Neural cell (in vitro differentiated cells): ENCODE data around the gene SLC25A18. TPM values are rescaled to one million over a fixed set of nuclear protein-coding genes. Genes with fewer than 3 reads are reported as not detected.

Experiments used
- H2AFZ ChIP-seq: fragments of 200-600, 300-800 bp; sonication (generic), shearing (Covaris generic); 2 replicates; pipeline ENCODE4 v1.6.0; 2014; ENCODE audit warnings: low read depth, mild to moderate bottlenecking, antibody characterized with exemption, low read length, moderate library complexity
- H3F3A ChIP-seq: fragments of 200-600 bp; shearing (Covaris generic); 2 replicates; pipeline ENCODE4 v1.6.1; 2016; ENCODE audit warnings: mild to moderate bottlenecking, moderate library complexity, mixed read lengths, antibody characterized with exemption, low read length; ENCODE audit not compliant: insufficient read depth, poor library complexity, severe bottlenecking
- H3K27ac ChIP-seq: fragments of 200-600, 300-800 bp; sonication (generic), shearing (Covaris generic); 2 replicates; pipeline ENCODE4 v1.5.1; 2014; ENCODE audit warnings: mild to moderate bottlenecking, low read length, moderate library complexity
- H3K27me3 ChIP-seq: fragments of 300-800, 200-600 bp; sonication (generic), shearing (Covaris generic); 2 replicates; pipeline ENCODE4 v1.6.0; 2014; ENCODE audit warnings: mild to moderate bottlenecking, low read depth, low read length, moderate library complexity; ENCODE audit not compliant: insufficient read depth
- H3K36me3 ChIP-seq: fragments of 300-800, 200-600 bp; sonication (generic), shearing (Covaris generic); 2 replicates; pipeline ENCODE4 v1.5.1; 2014; ENCODE audit warnings: mild to moderate bottlenecking, antibody characterized with exemption, low read length, moderate library complexity; ENCODE audit not compliant: insufficient read depth
- H3K4me2 ChIP-seq: fragments of 300-800, 200-600 bp; sonication (generic), shearing (Covaris generic); 2 replicates; pipeline ENCODE4 v1.6.0; 2014; ENCODE audit warnings: mild to moderate bottlenecking, low read length
- H3K4me3 ChIP-seq: fragments of 300-800, 200-600 bp; sonication (generic), shearing (Covaris generic); 2 replicates; pipeline ENCODE4 v1.5.1; 2014; ENCODE audit warnings: mild to moderate bottlenecking, low read length, moderate library complexity
- H3K79me2 ChIP-seq: fragments of 200-600 bp; shearing (Covaris generic); replicated peaks from 2 replicates; pipeline ENCODE4 v1.6.0; 2014; ENCODE audit warnings: mild to moderate bottlenecking, low read length, moderate library complexity; ENCODE audit not compliant: insufficient read depth
- H3K9ac ChIP-seq: fragments of 300-800, 200-600 bp; sonication (generic), shearing (Covaris generic); 2 replicates; pipeline ENCODE4 v1.6.1; 2016; ENCODE audit warnings: mild to moderate bottlenecking, low read length, mixed read lengths
- H3K9me2 ChIP-seq: fragments of 200-600 bp; shearing (Covaris generic); 2 replicates; pipeline ENCODE4 v1.6.1; 2016; ENCODE audit warnings: mild to moderate bottlenecking, low read length, mixed read lengths; ENCODE audit not compliant: insufficient read depth
- H3K9me3 ChIP-seq: fragments of 200-600, 300-800 bp; sonication (generic), shearing (Covaris generic); 2 replicates; pipeline ENCODE4 v1.6.1; 2016; ENCODE audit warnings: mild to moderate bottlenecking, mixed run types, low read length, moderate library complexity, mixed read lengths
- H4K20me1 ChIP-seq: fragments of 200-600 bp; shearing (Covaris generic); 2 replicates; pipeline ENCODE4 v1.6.1; 2016; ENCODE audit warnings: mild to moderate bottlenecking, mixed run types; ENCODE audit not compliant: insufficient read depth
- CTCF ChIP-seq: fragments of 450-650 bp; IDR thresholded peaks from 2 replicates; pipeline ENCODE4 v1.5.1; 2014; ENCODE audit warnings: antibody characterized with exemption, mild to moderate bottlenecking, moderate library complexity; ENCODE audit not compliant: poor library complexity, severe bottlenecking
- EP300 ChIP-seq: fragments of 450-650 bp; conservative IDR thresholded peaks from 2 replicates; pipeline ENCODE4 v1.6.1; 2014; ENCODE audit warnings: antibody characterized with exemption, mild to moderate bottlenecking, moderate library complexity; ENCODE audit not compliant: poor library complexity, severe bottlenecking
- EZH2 ChIP-seq: fragments of 200-600, 300-800 bp; shearing (Covaris generic), sonication (generic); IDR thresholded peaks from 2 replicates; pipeline ENCODE4 v1.6.1; 2014; ENCODE audit warnings: antibody characterized with exemption, low read length, borderline replicate concordance, mild to moderate bottlenecking; ENCODE audit not compliant: insufficient read depth, poor library complexity, severe bottlenecking
- MXI1 ChIP-seq: fragments of 450-650 bp; conservative IDR thresholded peaks from 2 replicates; pipeline ENCODE4 v1.6.1; 2014; ENCODE audit warnings: antibody characterized with exemption, mild to moderate bottlenecking; ENCODE audit not compliant: poor library complexity, severe bottlenecking
- POLR2AphosphoS5 ChIP-seq: IDR thresholded peaks from 2 replicates; pipeline ENCODE4 v1.6.1; 2012
- RAD21 ChIP-seq: fragments of 450-650 bp; conservative IDR thresholded peaks from 2 replicates; pipeline ENCODE4 v1.6.1; 2014; ENCODE audit warnings: antibody characterized with exemption, mild to moderate bottlenecking, moderate library complexity
- REST ChIP-seq: IDR thresholded peaks from 2 replicates; pipeline ENCODE4 v1.6.1; 2012; ENCODE audit warnings: borderline replicate concordance
- SMC3 ChIP-seq: fragments of 450-650 bp; conservative IDR thresholded peaks from 2 replicates; pipeline ENCODE4 v1.6.1; 2014; ENCODE audit warnings: antibody characterized with exemption, mild to moderate bottlenecking, moderate library complexity; ENCODE audit not compliant: poor library complexity
- TAF1 ChIP-seq: IDR thresholded peaks from 2 replicates; pipeline ENCODE4 v1.6.1; 2012; ENCODE audit warnings: low read depth
- polyA plus RNA-seq: library from polyadenylated mRNA; depleted of rRNA; stranded (reverse); fragments of >200 nt; gene quantifications from 2 replicates; pipeline ENCODE4 v1.2.3, GENCODE V29; 2014

SLC25A18 gene
- polyA plus RNA-seq, 1 donor from 2014 or later = 0.28 TPM

GRCh38 chr22:17570851-17571631, 7.7 kb downstream of the SLC25A18 start:
- no peaks in the 10 kb centered on the region for H3F3A ChIP-seq
- no peak overlapping the region for H3K4me3 ChIP-seq
- H3K4me2 ChIP-seq = no peak overlapping the region
- no peak overlapping the region for H3K27ac ChIP-seq
- H3K9ac ChIP-seq = no peak overlapping the region
- H3K9me3 ChIP-seq = no peaks in the 10 kb centered on the region
- H3K9me2 ChIP-seq = no peaks in the 10 kb centered on the region
- H3K79me2 ChIP-seq = no peaks in the 10 kb centered on the region
- H2AFZ ChIP-seq = no peak overlapping the region
- no peaks in the 10 kb centered on the region for H4K20me1 ChIP-seq
- TF ChIP-seq POLR2AphosphoS5 (no peak), EZH2 (no peak), EP300 (no peak), REST (no peak), TAF1 (no peak), CTCF (no peak), RAD21 (no peak), MXI1 (no peak), SMC3 (no peak)
- H3K36me3 ChIP-seq = no peaks in the 10 kb centered on the region
- no peaks in the 10 kb centered on the region for H3K27me3 ChIP-seq

- Histone ChIP-seq H3K79me2 (no peaks in the 10 kb centered on the region), H3K36me3 (no peaks in the 10 kb centered on the region), H3K4me2 (no peak overlapping the region), H3K4me3 (no peak overlapping the region), H3F3A (no peaks in the 10 kb centered on the region), H3K9ac (no peak overlapping the region), H2AFZ (no peak overlapping the region), H3K9me2 (no peaks in the 10 kb centered on the region), H3K27me3 (no peaks in the 10 kb centered on the region), H3K27ac (no peak overlapping the region), H3K9me3 (no peaks in the 10 kb centered on the region), H4K20me1 (no peaks in the 10 kb centered on the region)
- no peak for TF ChIP-seq MXI1
- no peak for TF ChIP-seq POLR2AphosphoS5
- TF ChIP-seq CTCF = no peak
- TF ChIP-seq TAF1 = no peak
- no peak for TF ChIP-seq RAD21
- TF ChIP-seq REST = no peak
- TF ChIP-seq EP300 = no peak
- no peak for TF ChIP-seq SMC3
- no peak for TF ChIP-seq EZH2
These were observed 11.9 kb downstream of the SLC25A18 start for GRCh38 chr22:17575151-17575550.
